HG03342 (cell line): ENCODE measurements around the gene CTNNA3.

Source experiments
- ATAC-seq: cut with Tn5 transposase; IDR thresholded peaks from one replicate; pipeline ENCODE4 v1.9.1; 2021; ENCODE audit warnings: mild to moderate bottlenecking, moderate library complexity; ENCODE audit not compliant: unreplicated experiment

Gene CTNNA3

DNA sequence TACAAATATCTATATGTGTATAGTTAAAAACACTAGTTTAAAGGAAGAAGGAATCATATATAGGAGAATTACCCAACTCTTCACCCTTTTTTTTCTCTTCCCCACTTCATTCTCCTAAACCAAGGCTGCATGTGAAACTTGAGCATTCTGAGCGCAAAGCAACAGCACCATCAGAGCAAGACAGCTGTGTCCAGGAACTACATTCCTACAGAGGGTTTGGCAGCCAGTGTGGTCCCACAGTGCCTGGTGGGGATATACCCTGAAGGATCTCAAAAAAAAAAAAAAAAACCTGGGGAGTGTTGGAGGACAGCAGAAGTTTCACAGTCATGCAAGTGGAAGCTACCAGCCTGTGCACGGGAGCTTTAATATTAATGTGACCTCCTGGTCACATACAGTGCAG, 310.4 kb downstream of the CTNNA3 start:
- no peak for ATAC-seq

DNA sequence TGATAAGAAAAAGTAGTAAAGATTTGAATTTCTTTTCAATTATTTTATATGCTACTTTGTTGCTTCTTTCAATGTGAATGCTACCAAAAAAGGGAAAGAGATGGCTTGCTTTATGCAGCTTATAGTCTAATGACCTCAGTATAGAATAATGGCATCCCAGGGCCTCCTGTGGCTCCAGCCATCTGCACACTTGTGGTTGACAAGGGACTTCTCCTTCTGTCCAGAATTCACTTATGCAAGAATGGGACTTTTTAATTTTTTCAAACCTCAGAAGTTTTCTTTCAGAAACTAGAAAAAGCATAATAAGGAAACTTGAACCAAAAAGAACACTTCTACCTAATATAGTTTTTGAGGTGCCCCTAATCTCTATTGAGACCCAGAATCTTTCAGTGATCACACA, 310.9 kb downstream of the CTNNA3 start:
- no peak for ATAC-seq

DNA sequence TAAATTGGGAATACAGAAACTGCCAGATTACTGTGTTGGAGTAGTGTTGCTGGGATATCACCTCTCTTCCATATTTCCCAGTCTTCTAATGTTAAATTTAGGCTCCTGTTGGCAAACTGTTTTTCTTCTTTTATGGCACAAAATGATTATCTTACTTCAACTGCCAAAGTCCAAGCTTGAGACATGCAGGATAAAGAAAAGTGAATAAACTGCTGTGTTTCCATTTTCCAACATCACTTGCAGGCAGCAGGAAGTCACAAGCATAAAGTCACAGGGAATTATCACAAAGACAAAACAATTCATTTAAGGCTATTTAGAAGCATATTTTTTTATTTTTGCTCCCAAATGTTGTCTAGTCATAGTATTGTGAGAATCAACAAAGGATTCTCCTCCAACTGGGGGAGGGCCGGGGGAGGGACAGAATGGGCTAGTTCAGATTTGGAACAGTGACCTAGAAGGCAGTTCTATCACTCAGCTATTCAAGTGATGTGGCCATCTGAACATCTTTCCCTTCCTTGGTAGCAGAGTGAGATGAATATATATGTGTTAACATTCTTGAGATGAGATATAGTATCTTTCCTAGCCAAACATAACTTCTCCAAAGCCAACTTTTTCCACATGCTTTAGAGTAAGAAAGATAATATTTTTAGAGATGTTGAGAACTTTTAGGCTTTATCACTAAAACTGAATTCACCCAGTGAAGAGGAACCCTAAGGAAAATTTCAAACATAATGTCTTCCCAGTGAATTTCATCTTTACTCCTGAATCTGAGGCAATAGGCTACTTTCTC, 364.7 kb downstream of the CTNNA3 start:
- ATAC-seq, result no peak

- no peak for ATAC-seq
Observed at GRCh38 chr10:67327626-67328535, 368.1 kb downstream of the CTNNA3 start.

GRCh38 chr10:67319976-67320375, 376.0 kb downstream of the CTNNA3 start:
- no peak for ATAC-seq

DNA sequence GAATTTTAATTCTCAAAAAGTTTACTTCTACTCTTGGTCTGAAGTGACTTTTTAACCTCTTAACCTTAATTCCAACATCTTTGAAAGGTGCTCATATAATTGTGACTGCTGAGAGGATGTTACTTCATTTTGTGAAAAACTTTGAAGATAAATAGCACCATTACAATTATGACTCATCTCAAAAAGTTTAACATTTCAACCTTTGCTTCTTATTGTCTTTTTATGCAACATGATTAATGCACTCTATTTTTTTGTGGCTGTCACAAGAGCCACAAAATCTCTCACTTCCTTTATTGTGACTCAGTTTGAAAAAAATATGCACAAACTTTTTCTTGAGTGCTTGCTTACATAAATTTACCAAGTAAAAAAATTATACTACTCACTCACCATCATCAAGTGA, 387.1 kb downstream of the CTNNA3 start:
- no peak for ATAC-seq

DNA sequence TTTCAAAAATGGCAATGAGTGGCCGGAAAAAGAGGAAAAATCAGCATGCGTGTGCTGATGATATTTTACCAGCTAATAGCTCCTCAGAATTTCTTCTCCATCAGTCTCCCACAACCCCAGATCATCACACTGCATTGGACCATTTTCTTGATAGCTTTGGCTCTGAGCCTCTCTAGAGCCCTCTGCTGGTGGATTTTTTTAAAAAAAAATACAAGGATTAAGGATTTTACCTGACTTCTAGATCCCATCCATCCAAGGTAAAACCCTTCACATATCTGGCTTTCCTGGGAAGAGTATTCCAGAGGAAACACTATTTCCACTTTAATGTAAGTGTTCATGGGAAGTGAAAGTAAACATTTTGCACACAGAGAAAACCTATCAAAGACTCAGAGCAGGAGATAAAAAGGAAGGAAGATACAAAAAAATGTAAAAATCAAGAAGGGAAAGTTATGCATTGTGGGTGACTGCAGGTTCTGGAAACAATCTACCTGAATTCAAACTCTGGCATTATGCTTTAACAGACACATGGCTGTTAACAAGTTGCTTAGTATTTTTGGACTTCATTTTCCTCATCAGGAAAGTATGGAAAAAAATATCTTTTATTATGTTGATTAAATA, 389.3 kb downstream of the CTNNA3 start:
- ATAC-seq, result peak; percentile 49

GRCh38 chr10:67302701-67303100, 393.3 kb downstream of the CTNNA3 start:
- no peak for ATAC-seq

- no peak for ATAC-seq
Observed at GRCh38 chr10:67299761-67300160, 396.2 kb downstream of the CTNNA3 start.

DNA sequence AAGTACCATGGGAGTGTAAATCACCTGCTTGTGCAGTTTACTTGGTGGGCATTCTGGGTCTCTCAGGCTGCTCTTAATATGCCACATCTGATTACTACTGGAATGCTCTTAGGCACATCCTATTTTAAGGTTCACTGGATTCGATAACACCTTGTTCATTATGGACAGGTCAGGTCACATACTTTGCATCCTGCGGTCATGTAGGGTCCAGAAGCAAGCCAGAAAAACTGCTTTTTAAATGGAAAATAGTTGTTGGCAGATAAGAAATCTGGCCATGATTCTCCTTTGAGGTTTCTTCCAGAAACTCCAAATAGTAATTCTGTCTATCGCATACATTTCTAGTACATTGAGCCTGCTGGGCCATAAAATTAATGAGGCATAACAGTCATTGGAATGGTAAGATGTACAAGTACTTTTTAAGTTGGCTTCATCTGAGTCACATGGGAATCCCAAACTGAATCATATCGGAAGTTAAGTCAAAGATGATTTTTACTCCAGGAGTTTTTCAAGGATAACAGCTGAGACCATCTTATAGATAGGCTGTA, 398.3 kb downstream of the CTNNA3 start:
- ATAC-seq, result no peak

GRCh38 chr10:67296926-67297325, 399.1 kb downstream of the CTNNA3 start:
- no peak for ATAC-seq

DNA sequence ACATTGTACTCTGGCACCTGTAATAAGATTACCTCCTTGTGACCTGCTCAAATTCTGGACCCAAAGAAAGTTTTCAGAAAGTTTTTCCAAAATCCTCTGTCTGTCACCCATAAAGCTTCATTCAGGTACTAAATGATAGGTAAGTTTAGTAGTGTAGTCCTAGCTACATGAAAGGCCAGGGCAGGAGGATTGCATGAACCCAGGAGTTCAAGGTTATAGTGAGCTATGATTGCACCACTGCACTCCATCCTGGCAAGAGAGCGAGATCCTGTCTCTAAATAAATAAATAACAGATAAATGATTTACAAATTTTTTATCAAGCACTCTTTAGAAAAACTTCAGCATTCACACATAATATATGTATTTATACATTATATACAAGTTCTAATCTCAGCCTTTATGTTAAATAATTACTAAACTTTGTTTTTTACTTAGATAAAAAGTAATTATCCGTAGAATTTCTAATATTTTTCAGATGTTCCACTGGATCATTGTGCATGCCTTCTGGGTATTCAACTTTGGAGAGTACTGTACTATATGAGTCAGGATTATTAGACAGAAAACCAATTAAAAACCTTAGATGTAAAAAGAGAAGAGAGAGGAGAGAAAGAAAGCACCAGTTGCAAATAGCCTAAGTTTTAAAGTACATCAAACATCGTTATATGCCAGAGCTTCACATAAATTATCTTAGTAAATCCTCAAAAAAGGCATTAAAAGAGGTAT, 407.1 kb downstream of the CTNNA3 start:
- no peak for ATAC-seq

GRCh38 chr10:67284589-67284988, 411.4 kb downstream of the CTNNA3 start:
- ATAC-seq, result no peak

DNA sequence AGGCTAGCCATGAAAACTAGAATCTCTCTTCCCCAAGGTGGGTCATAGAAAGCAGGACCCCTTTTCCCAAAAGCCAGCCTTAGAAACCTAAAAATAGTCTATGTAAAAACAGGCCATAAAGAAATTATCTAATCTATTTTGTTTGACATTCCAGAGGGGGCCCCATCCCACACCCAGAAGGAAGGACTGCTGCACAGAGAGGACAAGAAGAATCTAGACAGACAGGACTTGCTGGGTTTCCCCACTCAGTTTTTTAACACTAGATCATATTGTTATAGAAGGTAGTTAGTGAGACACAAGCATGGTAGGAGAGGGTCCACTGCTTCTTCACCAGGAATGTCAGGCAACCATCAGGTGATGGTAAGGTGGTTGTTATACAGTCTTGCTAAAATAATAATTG, 413.1 kb downstream of the CTNNA3 start:
- no peak for ATAC-seq

DNA sequence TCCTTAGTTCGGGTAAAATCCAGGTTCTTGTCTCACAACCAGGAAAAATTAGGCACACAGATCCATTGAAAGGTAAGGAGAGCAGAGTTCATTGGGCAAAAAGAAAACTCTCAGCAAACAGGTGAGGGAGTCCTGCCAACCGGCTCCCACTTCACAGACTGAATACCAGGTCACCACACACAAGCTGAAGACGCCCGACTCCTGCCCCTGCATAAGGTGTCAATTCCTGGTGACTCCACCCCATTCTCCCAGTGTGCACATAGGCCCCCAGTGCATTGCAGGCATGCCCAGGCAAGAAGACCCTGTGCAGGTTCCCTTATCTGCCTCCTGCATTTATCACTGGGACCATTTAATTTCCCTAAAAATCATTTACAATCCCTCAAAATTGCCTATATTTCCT, 415.6 kb downstream of the CTNNA3 start:
- ATAC-seq, result no peak

- no peak for ATAC-seq
Observed at GRCh38 chr10:67277402-67277801, 418.6 kb downstream of the CTNNA3 start.

GRCh38 chr10:67269828-67270227, 426.2 kb downstream of the CTNNA3 start:
- ATAC-seq, result no peak

DNA sequence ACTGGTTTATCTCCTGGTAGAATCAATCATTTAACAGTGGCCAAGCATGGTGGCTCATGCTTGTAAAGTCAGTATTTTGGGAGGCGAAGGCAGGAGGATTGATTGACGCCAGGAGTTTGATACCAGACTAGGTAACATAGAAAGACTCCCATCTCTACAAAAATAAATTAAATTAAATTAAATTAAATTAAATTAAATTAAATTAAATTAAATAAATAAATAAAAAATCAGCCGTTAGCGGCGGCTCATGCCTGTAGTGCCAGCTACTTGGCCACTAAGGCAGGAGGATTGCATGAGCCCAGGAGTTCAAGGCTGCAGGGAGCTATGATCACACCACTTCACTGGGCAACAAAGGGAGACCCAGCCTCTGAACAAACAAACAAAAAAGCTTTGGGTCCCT, 427.8 kb downstream of the CTNNA3 start:
- ATAC-seq, result no peak

GRCh38 chr10:67262675-67263074, 433.3 kb downstream of the CTNNA3 start:
- no peak for ATAC-seq

DNA sequence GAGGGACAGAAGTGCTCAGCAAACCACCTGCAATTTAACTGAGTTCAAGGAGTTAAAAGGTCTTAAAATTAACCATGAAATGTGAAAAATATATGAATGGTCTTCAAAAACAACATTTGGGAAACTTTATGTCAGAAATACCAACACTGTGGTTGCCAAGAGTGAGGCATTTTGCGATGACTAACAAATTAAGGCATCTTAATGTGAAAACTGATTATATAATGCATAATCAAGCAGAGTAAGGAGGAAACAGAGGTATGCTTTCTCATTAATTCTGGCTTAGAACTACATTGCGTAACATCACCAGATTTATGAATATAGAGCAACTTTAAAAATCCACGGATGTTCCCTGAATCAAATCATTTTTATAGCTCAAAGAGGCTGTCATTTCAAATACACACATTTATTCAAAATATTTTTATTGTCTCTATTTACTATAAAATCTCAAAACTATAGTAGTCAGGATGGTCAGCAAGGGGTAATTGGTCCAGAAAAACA, 434.6 kb downstream of the CTNNA3 start:
- ATAC-seq, result no peak
